GM21367 (cell line): ENCODE data around the gene SLFNL1.

Source experiments
- ATAC-seq: cut with Tn5 transposase; IDR thresholded peaks from one replicate; pipeline ENCODE4 v1.9.1; 2021; ENCODE audit not compliant: unreplicated experiment

The SLFNL1 gene

GRCh38 chr1:41021526-41022308 lies at the start of gene SLFNL1:
Gene SLFNL1 (minus strand): TSS chr1:41021725. CDS start chr1:41020660, 1,065 bp downstream.
- no peak for ATAC-seq

- ATAC-seq: no peak
These were observed 35.4 kb upstream of the SLFNL1 start for GRCh38 chr1:41056907-41057306.

- ATAC-seq: no peak
These were observed 31.8 kb upstream of the SLFNL1 start for GRCh38 chr1:41053316-41053715.

GRCh38 chr1:41051022-41051421 lies 29.5 kb upstream of the SLFNL1 start:
- no peak for ATAC-seq

GRCh38 chr1:41048540-41048939 lies 27.0 kb upstream of the SLFNL1 start:
- no peak for ATAC-seq

- ATAC-seq: no peak
These were observed 24.8 kb upstream of the SLFNL1 start for GRCh38 chr1:41046347-41046775.

GRCh38 chr1:41045740-41046139 lies 24.2 kb upstream of the SLFNL1 start:
- ATAC-seq: no peak

- ATAC-seq: no peak
These were observed 22.7 kb upstream of the SLFNL1 start for GRCh38 chr1:41044187-41044586.

GRCh38 chr1:41041614-41042270 lies 20.2 kb upstream of the SLFNL1 start:
- no peak for ATAC-seq

GRCh38 chr1:41038110-41038509 lies 16.6 kb upstream of the SLFNL1 start:
- no peak for ATAC-seq

GRCh38 chr1:41037116-41037903 lies 15.8 kb upstream of the SLFNL1 start:
- no peak for ATAC-seq

- no peak for ATAC-seq
These were observed 11.7 kb upstream of the SLFNL1 start for GRCh38 chr1:41033272-41033671.

- ATAC-seq: no peak
These were observed 10.6 kb upstream of the SLFNL1 start for GRCh38 chr1:41032147-41032546.

- no peak for ATAC-seq
These were observed 9.5 kb upstream of the SLFNL1 start for GRCh38 chr1:41030872-41031616.

- no peak for ATAC-seq
These were observed 6.6 kb upstream of the SLFNL1 start for GRCh38 chr1:41028034-41028642.

- ATAC-seq: no peak
These were observed 4.7 kb upstream of the SLFNL1 start for GRCh38 chr1:41025979-41026819.

GRCh38 chr1:41024953-41025352 lies 3.4 kb upstream of the SLFNL1 start:
- no peak for ATAC-seq

GRCh38 chr1:41023279-41023990 lies 1.9 kb upstream of the SLFNL1 start:
- no peak for ATAC-seq

GRCh38 chr1:41022424-41022823 lies 899 bp upstream of the SLFNL1 start:
- ATAC-seq: no peak
